Mesenchymal stem cell (in vitro differentiated cells and primary cell): ENCODE data around the gene DIRAS1.

ENCODE experiments used
- DNase-seq: peaks from one replicate; pipeline ENCODE4 v3.0.0-alpha.2; 2013
- H2AFZ ChIP-seq: one replicate; pipeline ENCODE4 v1.6.1; 2013; ENCODE audit warnings: low read depth, mild to moderate bottlenecking, control low read depth, inconsistent platforms, low read length, moderate library complexity
- H2AK5ac ChIP-seq: 2 replicates; pipeline ENCODE4 v1.6.1; 2013; ENCODE audit warnings: low read length, moderate library complexity, mild to moderate bottlenecking, inconsistent platforms; ENCODE audit not compliant: severe bottlenecking
- H2BK120ac ChIP-seq: one replicate; pipeline ENCODE4 v1.6.1; 2013; ENCODE audit warnings: low read depth, mild to moderate bottlenecking, inconsistent platforms, low read length, moderate library complexity
- H2BK12ac ChIP-seq, 2 experiments: one replicate each; pipeline ENCODE4 v1.6.1; 2013; ENCODE audit warnings: inconsistent platforms in 2 of 2, low read length in 2 of 2, mild to moderate bottlenecking in 2 of 2, moderate library complexity in 2 of 2, control low read depth in 1 of 2
- H2BK15ac ChIP-seq: one replicate; pipeline ENCODE4 v1.6.1; 2013; ENCODE audit warnings: mild to moderate bottlenecking, low read depth, inconsistent platforms; ENCODE audit not compliant: poor library complexity, severe bottlenecking
- H2BK5ac ChIP-seq: 2 replicates; pipeline ENCODE4 v1.6.1; 2013; ENCODE audit warnings: low read depth, mild to moderate bottlenecking, low read length, control low read depth, inconsistent platforms; ENCODE audit not compliant: poor library complexity, severe bottlenecking
- H3K14ac ChIP-seq, 2 experiments: one replicate each; pipeline ENCODE4 v1.6.1; 2013; ENCODE audit warnings: inconsistent platforms in 2 of 2, low read length in 2 of 2, control low read depth in 1 of 2, mild to moderate bottlenecking in 1 of 2, moderate library complexity in 1 of 2
- H3K18ac ChIP-seq, 2 experiments: one replicate each; pipeline ENCODE4 v1.6.1; 2013; ENCODE audit warnings: inconsistent platforms in 2 of 2, low read length in 2 of 2, control low read depth in 1 of 2, low read depth in 1 of 2, mild to moderate bottlenecking in 1 of 2
- H3K23ac ChIP-seq, 2 experiments: one replicate each; pipeline ENCODE4 v1.6.1; 2013; ENCODE audit warnings: inconsistent platforms in 2 of 2, low read length in 2 of 2, mild to moderate bottlenecking in 2 of 2, moderate library complexity in 2 of 2, control low read depth in 1 of 2
- H3K27ac ChIP-seq: 2 replicates; pipeline ENCODE4 v1.5.1; 2013; ENCODE audit warnings: mild to moderate bottlenecking, moderate library complexity, low read length, control low read depth, inconsistent platforms; ENCODE audit not compliant: poor library complexity, severe bottlenecking
- H3K27me3 ChIP-seq, 2 experiments: 2 replicates each; pipeline versions ENCODE4 v1.6.1 to v1.7.0; 2013; ENCODE audit warnings: low read length in 2 of 2, mild to moderate bottlenecking in 2 of 2, moderate library complexity in 2 of 2, control low read depth in 1 of 2, inconsistent platforms in 1 of 2; ENCODE audit not compliant: control insufficient read depth in 1 of 2, insufficient read depth in 1 of 2
- H3K36me3 ChIP-seq, 2 experiments: 2 replicates each; pipeline versions ENCODE4 v1.6.1 to v1.7.0; 2013; ENCODE audit warnings: low read length in 2 of 2, control low read depth in 1 of 2, inconsistent platforms in 1 of 2, low read depth in 1 of 2, mild to moderate bottlenecking in 1 of 2; ENCODE audit not compliant: insufficient read depth in 2 of 2, control insufficient read depth in 1 of 2
- H3K4ac ChIP-seq, 2 experiments: one replicate each; pipeline ENCODE4 v1.6.1; 2013; ENCODE audit warnings: inconsistent platforms in 2 of 2, low read length in 2 of 2, mild to moderate bottlenecking in 2 of 2, moderate library complexity in 2 of 2, control low read depth in 1 of 2, low read depth in 1 of 2
- H3K4me1 ChIP-seq: 2 replicates; pipeline ENCODE4 v1.6.1; 2013; ENCODE audit warnings: low read depth, low read length, control low read depth; ENCODE audit not compliant: control insufficient read depth, insufficient read depth
- H3K4me2 ChIP-seq: 2 replicates; pipeline ENCODE4 v1.6.1; 2013; ENCODE audit warnings: low read length, mild to moderate bottlenecking, inconsistent platforms; ENCODE audit not compliant: poor library complexity, severe bottlenecking
- H3K4me3 ChIP-seq, 2 experiments: 2 replicates each; pipeline versions ENCODE4 v1.5.1 to v1.7.0; 2013; ENCODE audit warnings: low read length in 2 of 2, mild to moderate bottlenecking in 2 of 2, control low read depth in 1 of 2, low read depth in 1 of 2; ENCODE audit not compliant: insufficient read depth in 1 of 2
- H3K79me1 ChIP-seq: replicated peaks from 2 replicates; pipeline ENCODE4 v1.6.1; 2013; ENCODE audit warnings: mild to moderate bottlenecking, control low read depth, low read length, inconsistent platforms; ENCODE audit not compliant: poor library complexity, severe bottlenecking
- H3K9ac ChIP-seq: 2 replicates; pipeline ENCODE4 v1.7.0; 2013; ENCODE audit warnings: mild to moderate bottlenecking, low read length, moderate library complexity
- H3K9me3 ChIP-seq: 2 replicates; pipeline ENCODE4 v1.7.0; 2013; ENCODE audit warnings: mild to moderate bottlenecking, low read length; ENCODE audit not compliant: control insufficient read depth
- H4K8ac ChIP-seq: one replicate; pipeline ENCODE4 v1.6.1; 2013; ENCODE audit warnings: inconsistent platforms, mild to moderate bottlenecking, low read length, moderate library complexity
- H4K91ac ChIP-seq: one replicate; pipeline ENCODE4 v1.6.1; 2013; ENCODE audit warnings: mild to moderate bottlenecking, low read length, inconsistent platforms
- WGBS: methylation state at CpG from one replicate; pipeline ENCODE4 v1.1.7; 2013; ENCODE audit warnings: mixed read lengths; 5-methylcytosine and 5-hydroxymethylcytosine counted together

DIRAS1 gene

GRCh38 chr19:2728783-2729387, 7.7 kb upstream of the DIRAS1 start:
- H3K4me1 ChIP-seq = peaks cover 3% of the 10 kb centered on the region
- WGBS = 92% methylated on average over 20 of the region's 23 CpGs
- H3K79me1 ChIP-seq = no peaks in the 10 kb centered on the region
- H2BK5ac ChIP-seq = no peak overlapping the region
- no peak overlapping the region for H3K27ac ChIP-seq
- H3K14ac ChIP-seq = no peak overlapping the region
- no peak overlapping the region for H2BK12ac ChIP-seq
- no peak for DNase-seq
- no peak overlapping the region for H3K4me3 ChIP-seq
- no peak overlapping the region for H3K4me2 ChIP-seq
- H3K9ac ChIP-seq = no peak overlapping the region
- no peak overlapping the region for H2BK120ac ChIP-seq
- no peak overlapping the region for H2AFZ ChIP-seq
- H4K91ac ChIP-seq = no peak overlapping the region
- no peaks in the 10 kb centered on the region for H3K9me3 ChIP-seq
- peaks cover 0 to 26% of the 10 kb centered on the region in 2 experiments for H3K36me3 ChIP-seq
- H4K8ac ChIP-seq = no peak overlapping the region
- H2AK5ac ChIP-seq = no peak overlapping the region
- H3K27me3 ChIP-seq = peaks cover 22 to 25% of the 10 kb centered on the region in 2 experiments
- no peak overlapping the region for H3K23ac ChIP-seq
- no peak overlapping the region for H2BK15ac ChIP-seq
- no peak overlapping the region for H3K4ac ChIP-seq
- H3K18ac ChIP-seq = no peak overlapping the region

DNA sequence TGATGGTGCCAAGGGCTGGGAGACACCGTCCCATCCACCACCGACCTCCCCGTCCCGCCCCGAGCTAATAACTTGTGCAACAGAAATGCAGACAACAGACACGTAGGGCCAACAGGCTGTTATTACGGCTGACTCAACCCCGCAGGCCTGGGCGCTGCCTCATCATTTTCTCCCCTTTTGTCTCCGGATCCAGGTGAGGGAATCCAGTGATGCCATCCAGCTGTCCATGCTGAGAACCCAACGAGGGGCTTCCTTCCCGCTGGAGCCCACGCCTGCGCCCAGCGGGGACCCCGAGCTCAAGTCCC, 6.4 kb upstream of the DIRAS1 start:
- no peak overlapping the region for H2BK12ac ChIP-seq
- H3K9ac ChIP-seq = no peak overlapping the region
- H3K14ac ChIP-seq = no peak overlapping the region
- WGBS = 84% methylated on average over 16 of the region's 16 CpGs
- peaks cover 0 to 15% of the 10 kb centered on the region in 2 experiments for H3K36me3 ChIP-seq
- no peaks in the 10 kb centered on the region for H3K9me3 ChIP-seq
- H3K27me3 ChIP-seq = peaks cover 22 to 31% of the 10 kb centered on the region in 2 experiments
- H2AFZ ChIP-seq = no peak overlapping the region
- H3K79me1 ChIP-seq = no peaks in the 10 kb centered on the region
- no peak overlapping the region for H4K91ac ChIP-seq
- H4K8ac ChIP-seq = no peak overlapping the region
- H3K4me1 ChIP-seq = peaks cover 13% of the 10 kb centered on the region
- H2BK5ac ChIP-seq = no peak overlapping the region
- H3K4me2 ChIP-seq = no peak overlapping the region
- no peak overlapping the region for H3K4me3 ChIP-seq
- H3K4ac ChIP-seq = no peak overlapping the region
- H3K23ac ChIP-seq = no peak overlapping the region
- H2BK15ac ChIP-seq = no peak overlapping the region
- H3K18ac ChIP-seq = no peak overlapping the region
- H2BK120ac ChIP-seq = no peak overlapping the region
- no peak overlapping the region for H3K27ac ChIP-seq
- no peak overlapping the region for H2AK5ac ChIP-seq
- DNase-seq = no peak

DNA sequence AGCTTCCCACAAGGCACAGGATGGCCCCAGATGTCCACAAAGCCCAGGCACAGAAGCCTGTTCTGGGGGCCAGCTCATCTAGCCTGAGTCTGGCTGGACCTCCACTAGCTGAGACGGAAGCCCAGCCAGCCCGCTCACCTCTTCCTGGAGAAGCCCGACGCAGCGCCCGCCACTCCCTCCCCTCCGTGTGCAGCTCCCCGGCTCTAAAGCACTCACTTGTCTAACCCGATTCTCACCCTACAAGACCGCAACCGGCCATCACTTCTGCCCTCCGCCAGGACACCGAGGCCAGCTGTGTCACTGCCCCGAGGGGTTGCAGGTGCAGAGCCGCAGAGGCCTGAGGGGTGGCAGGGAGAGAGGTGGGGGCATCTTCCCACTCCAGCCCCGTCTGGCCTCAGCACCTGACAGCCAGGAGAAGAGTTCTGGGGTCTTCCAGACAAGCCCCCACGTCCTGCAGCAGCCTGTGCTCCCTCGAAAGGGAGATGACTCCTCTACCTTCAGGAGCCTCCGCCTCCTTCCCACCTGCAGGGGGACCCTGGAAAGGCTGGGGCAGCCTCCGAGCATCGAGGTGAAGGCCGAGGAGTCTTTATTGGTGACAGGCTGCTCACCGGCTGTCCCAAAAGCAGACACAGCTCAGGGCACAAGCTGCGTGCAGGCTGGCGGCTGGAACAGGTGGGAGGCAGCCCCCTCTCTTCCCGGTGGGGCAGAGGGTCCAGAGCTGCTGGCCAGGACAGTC, 5.9 kb upstream of the DIRAS1 start:
- Histone ChIP-seq H3K23ac (no peak overlapping the region), H3K9ac (no peak overlapping the region), H2BK15ac (no peak overlapping the region), H2BK5ac (no peak overlapping the region), H3K4ac (no peak overlapping the region), H3K27me3 (peaks cover 22 to 37% of the 10 kb centered on the region in 2 experiments), H3K79me1 (no peaks in the 10 kb centered on the region), H3K36me3 (peaks cover 0 to 10% of the 10 kb centered on the region in 2 experiments), H2BK12ac (no peak overlapping the region), H2AK5ac (no peak overlapping the region), H3K14ac (no peak overlapping the region), H3K9me3 (no peaks in the 10 kb centered on the region), H4K8ac (no peak overlapping the region), H3K27ac (no peak overlapping the region), H2BK120ac (no peak overlapping the region), H3K18ac (no peak overlapping the region), H2AFZ (no peak overlapping the region), H3K4me3 (no peak overlapping the region), H4K91ac (no peak overlapping the region), H3K4me1 (peaks cover 17% of the 10 kb centered on the region), H3K4me2 (no peak overlapping the region)
- DNase-seq = no peak
- 65% methylated on average over 23 of the region's 26 CpGs for WGBS

DNA sequence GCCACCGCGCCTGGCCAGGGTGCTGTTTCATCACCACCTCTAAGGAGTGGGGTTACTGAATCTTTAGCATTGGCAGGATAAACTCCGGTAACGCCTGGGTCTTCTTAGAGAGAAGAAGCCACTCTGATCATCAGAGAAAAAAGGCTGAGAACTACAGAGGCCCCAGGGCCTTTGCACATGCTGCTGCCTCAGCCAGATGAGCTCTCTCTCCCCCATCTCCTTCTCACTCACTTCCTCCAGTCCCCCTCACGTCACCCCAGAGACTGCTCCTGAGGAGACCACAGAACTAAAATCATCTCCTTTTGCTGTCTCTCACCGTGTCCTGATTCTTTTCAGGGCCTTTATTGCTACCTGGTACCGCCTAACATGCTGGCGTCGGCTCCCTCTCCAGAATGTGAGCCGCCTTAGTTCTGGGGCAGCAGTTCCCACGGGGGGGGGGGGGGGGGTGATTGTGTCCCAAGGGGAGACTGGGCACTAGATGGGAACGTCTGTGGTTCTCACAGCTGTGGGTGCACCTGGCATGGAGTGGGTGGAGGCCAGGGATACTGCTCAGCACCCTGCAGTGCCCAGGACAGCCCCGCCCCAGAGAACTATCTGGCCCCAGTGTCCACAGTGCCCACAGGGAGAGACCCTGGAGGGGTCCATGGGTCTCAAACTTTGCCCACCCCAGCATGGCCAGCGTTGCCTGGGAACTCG, 5.1 kb upstream of the DIRAS1 start:
- no peak overlapping the region for H3K9ac ChIP-seq
- no peak overlapping the region for H3K4me2 ChIP-seq
- no peak overlapping the region for H3K18ac ChIP-seq
- H3K36me3 ChIP-seq = peaks cover 0 to 3% of the 10 kb centered on the region in 2 experiments
- H2BK5ac ChIP-seq = no peak overlapping the region
- no peak overlapping the region for H3K4ac ChIP-seq
- no peak overlapping the region for H2BK120ac ChIP-seq
- H2AK5ac ChIP-seq = no peak overlapping the region
- H3K79me1 ChIP-seq = no peaks in the 10 kb centered on the region
- H2BK15ac ChIP-seq = no peak overlapping the region
- no peak overlapping the region for H2BK12ac ChIP-seq
- no peak overlapping the region for H3K14ac ChIP-seq
- no peak for DNase-seq
- H3K4me1 ChIP-seq = peaks cover 22% of the 10 kb centered on the region
- H3K9me3 ChIP-seq = no peaks in the 10 kb centered on the region
- no peak overlapping the region for H4K8ac ChIP-seq
- H3K27me3 ChIP-seq = peaks cover 22 to 44% of the 10 kb centered on the region in 2 experiments
- no peak overlapping the region for H2AFZ ChIP-seq
- 84% methylated on average over 15 of the region's 15 CpGs for WGBS
- no peak overlapping the region for H3K4me3 ChIP-seq
- no peak overlapping the region for H3K27ac ChIP-seq
- H4K91ac ChIP-seq = no peak overlapping the region
- H3K23ac ChIP-seq = no peak overlapping the region
